HG03103 (cell line): Measurements from ENCODE around the gene REXO1.
"Not testable (repeated sequence)": the region's sequence is repeated elsewhere in the genome, so short reads cannot be mapped to it uniquely, and the experiment has no call there.

Source experiments
- ATAC-seq: cut with Tn5 transposase; IDR thresholded peaks from one replicate; pipeline ENCODE4 v1.9.1; 2021; ENCODE audit warnings: low read depth; ENCODE audit not compliant: unreplicated experiment

The REXO1 gene

DNA sequence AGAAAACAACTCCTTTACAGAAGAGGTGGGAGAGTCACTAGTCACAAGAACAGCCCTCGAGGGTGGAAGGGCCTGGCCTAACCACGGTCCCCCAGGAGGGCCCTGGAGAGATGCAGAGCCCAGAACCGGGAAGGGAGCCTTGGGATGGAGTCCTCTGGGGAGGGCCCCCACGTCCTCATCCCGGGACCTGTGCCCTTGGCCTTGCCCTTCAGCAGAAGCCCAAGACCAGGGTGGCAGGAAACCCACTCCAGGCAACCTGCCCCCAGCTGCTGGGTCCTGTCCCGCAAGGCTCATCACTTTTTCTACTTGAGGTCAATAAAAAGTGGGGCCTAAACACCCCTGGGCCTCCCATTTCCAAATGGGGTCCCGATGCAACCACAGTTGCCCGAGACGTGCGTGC is 33.9 kb downstream of the REXO1 start:
- no peak for ATAC-seq

DNA sequence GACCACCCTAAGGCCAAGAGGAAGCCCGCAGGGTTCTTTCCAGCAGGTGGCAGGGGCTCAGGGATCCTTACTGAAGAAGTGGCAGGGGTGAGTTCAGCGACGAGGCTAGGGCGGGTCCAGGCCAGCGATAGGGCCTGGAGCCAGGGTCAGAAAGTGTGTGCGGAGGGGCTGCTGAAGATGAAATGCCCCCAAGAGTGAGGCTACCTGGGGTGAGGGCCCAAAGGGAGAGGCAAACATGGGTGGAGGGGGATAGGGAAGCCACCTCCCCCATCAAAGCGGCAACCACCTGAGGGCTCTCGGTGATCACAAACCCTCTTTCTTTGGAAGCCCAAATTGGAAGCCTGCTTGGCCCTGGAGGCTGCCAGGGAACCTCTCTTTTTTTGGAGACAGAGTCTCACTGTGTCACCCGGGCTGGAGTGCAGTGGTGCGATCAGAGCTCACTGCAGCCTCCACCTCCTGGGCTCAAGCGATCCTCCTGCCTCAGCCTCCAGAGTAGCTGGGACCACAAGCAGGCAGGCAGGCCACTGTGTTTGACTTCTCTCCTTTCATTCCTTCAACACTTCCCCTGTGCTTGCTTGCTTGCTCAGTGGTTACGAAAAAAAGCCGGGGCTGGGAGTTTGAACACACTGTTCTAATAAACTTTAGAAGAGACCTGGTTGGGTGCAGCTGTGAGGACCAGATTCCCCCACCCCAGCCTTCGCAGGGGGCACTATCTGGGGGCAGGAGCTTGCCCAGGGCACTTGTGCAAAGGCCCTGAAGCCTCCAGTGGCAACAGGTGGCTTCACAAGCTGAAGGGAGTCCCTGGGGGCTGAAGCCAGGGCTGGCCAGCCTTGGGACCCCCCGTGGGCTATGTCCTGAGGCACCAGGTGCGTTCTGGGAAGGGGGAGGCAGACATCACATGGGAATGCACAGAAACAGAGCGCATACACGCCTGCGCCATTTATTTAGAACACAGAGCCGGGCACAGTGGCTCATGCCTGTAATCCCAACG is 34.8 kb downstream of the REXO1 start:
- ATAC-seq = no peak

DNA sequence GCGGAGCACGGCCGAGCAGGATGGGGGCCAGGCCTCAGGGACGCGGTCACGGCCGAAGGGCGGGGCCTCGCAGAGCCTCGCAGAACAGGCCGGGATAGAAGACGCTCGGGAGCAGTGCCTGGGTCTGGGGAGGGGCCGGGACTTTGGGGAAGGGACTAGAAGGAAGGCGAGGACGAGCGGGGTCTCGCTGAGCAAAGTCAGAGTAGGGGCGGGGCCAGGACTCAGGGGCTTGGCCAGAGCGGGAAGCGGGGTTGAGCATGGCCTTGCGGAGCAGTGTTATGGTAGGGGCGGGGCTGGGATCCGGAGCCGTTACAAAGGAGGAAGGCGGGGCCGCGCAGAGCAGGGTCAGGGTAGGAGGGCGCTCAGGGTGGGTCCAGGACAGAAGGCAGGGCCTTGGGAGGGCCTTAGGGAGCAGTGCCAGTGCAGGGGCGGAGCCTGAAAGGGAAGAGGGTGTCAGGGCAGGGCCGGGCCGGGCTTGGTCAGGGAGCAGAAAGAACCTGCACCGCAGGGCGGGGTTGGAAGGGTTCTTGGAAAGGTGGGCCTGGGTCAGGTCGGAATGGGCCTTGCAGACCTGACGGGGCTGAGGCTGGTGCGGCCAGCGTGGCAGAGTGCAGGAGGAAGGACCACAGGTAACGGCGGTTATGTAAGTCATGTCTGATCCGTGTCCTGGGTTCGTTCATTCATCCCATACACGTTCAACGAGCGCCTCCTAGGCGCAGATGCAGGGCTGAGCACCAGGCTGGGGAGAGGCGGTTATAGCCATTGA is 35.7 kb downstream of the REXO1 start:
- peak; percentile 66 for ATAC-seq

DNA sequence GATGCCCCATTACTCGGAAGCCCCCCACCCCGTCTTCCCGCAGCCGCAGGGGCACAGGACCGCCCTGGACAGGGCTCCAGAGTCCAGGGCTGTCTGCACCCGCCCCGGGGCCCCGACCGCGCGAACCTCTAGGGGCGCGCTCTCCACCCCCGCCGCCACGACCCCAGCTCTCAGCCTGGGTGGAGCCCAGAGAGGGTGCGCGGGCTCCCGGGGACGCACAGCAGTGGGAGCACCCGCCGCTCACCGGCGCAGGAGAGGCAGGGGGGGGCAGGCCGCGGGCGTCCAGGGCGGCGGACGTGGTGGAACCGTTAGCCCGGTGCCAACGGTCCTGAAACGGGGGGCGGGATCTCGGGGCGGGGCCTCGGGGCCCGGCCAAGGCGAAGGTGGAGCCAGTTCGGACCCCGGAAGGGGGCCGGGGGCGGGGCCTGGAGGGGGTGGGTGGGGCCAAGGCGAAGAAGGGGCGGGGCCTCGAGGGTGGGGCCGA is 36.3 kb downstream of the REXO1 start, which contains the start of gene ATP8B3:
TSS of gene ATP8B3 (minus strand) at position 335 of the 484 bp plus-strand sequence. CDS start 540 bp downstream, outside the sequence.
- ATAC-seq = peak; percentile 21

DNA sequence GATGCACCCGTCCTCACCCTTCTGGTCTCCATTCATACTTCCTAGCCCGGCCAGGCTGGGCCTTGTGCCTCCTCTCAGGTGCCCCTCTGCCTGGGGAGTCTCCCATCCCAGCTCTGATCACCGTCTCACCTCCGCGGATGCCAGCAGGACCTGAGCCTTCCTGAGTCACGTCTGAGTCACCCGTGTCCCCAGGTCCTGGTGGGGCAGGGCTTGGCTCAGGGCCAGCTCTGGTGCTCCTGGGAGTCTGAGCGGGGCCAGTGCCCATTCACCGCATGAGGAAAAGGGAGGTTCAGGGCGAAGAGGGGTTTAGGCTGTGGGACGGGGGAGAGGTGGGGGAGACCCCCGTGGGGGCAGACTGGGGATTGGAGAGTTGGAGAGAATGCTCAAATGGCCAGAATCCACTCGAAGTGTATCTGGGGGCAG is 36.8 kb downstream of the REXO1 start:
- no peak for ATAC-seq

DNA sequence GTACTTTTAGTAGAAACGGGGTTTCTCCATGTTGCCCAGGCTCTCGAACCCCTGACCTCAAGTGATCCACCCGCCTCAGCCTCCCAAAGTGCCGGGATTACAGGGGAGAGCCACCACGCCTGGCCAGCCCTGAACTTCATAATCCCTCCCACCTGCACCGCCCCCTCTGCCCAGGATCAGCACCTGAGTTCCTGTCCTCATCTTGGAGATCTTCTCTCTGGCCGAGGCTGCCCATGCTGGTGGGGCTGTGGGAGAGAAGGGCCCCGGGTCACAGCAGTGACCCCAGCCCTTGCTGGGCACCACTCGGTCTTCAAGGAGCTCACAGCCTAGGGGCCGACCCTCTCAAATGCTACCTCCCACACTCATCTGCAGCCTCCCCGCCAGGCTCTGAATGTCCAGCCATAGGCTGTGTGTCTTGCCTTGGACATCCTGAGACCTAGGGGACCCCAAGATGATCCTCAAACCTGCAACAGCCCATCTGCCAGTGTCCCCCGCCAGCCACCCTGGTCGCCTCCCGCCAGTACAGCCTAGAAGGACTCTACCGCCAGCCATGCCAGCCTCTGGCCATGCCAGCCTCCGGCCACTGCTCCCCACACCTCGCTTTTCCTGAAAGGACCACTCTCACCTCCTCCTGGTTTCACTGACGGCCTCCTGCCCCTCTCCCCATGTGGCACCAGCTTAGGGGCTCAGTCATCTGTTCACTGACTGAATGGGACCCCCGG is 37.7 kb downstream of the REXO1 start:
- ATAC-seq = no peak

DNA sequence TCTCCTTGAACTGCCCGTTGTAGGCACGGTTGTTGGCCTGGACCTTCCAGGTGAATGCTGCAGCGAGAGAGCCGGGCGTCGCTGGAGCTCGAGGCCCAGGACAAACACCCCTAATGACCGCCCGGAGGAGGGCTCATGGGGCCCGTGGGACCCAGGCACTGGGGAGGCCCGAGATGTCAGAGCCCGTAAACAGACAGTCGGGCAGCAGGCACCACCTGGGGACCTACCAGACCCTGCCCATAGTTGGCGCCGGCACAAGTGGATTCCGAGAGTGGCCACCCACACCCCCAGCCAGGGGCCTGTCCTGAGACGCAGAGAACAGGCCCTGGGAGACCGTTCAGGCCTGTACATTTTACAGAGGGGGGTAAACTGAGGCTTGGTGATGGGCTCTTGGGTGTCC is 38.6 kb downstream of the REXO1 start:
- ATAC-seq = no peak

DNA sequence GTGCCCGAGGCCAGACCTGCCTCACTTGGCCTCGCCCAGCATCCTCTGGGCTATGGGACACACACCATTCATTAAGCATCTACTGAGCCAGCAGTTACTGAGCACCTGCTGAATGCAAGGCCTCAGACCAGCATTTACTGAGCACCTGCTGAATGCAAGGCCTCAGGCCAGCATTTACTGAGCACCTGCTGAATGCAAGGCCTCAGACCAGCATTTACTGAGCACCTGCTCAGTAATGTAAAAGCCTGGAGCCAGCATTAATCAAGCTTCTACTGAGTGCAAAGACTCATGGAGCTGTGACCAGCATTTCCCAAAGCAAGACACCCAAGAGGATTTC is 39.9 kb downstream of the REXO1 start:
- no peak for ATAC-seq

DNA sequence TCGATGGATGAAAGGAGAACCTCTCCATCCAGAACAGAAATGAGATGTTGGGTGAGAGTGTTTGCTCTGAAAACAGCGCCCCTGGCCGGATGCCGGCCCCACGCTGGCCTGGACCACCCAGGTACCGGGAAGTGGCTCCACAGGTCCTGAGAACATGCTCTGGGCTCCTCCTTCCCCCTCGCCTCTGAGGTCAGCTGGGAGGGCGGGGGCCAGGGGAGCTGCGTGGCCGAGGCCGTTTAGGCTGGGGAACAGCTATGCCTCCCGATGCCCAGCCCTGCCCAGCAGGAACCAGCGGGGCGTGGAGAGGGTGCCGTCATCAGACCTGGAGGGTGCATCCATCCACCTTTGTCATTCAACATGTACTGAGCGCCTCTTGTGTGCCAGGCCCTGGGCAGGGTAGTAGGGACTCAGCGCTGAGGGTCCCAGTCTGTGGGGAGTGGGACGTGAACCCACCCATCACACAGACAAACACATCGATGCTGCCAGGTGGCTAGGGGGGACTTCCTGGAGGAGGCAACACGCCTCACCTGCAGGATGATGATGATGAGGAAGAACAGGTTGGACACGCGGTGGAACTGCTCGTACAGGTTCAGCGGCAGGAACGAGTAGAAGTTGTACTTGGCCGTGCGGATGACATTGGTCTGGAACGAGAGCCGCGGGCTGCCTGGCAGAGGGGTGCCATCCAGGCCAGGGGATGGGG is 40.4 kb downstream of the REXO1 start:
- no peak for ATAC-seq

DNA sequence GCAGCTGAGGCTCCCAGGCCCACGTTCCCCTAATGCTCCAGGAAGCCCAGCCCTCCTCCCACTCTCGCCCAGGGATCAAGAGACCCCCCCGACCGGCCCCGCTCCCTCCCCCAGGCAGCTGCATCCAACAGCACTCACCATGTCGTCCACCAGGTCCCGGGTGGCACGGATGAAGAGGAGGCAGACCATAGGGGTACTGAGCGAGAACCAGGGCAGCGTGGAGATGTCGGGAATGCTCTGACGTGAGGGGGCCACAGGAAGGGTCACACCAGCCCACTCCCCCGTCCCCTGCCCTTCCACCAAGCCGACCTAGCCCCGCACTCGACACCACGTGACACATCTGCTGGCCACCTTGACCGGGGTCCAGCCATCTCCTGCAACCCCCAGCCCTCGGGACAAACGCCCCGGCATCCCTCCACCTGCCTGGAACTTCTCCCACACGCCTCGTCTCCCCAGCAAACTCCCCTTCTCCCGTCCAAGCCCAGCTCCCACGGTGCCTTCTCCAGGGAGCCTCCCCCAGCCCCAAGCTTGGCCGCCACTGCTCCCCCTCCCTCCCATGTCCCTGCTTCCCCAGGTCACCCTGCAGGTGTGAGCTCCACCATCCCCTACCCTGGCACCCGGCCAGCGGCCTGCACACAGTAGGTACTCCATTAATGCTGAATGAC is 41.1 kb downstream of the REXO1 start:
- no peak for ATAC-seq

DNA sequence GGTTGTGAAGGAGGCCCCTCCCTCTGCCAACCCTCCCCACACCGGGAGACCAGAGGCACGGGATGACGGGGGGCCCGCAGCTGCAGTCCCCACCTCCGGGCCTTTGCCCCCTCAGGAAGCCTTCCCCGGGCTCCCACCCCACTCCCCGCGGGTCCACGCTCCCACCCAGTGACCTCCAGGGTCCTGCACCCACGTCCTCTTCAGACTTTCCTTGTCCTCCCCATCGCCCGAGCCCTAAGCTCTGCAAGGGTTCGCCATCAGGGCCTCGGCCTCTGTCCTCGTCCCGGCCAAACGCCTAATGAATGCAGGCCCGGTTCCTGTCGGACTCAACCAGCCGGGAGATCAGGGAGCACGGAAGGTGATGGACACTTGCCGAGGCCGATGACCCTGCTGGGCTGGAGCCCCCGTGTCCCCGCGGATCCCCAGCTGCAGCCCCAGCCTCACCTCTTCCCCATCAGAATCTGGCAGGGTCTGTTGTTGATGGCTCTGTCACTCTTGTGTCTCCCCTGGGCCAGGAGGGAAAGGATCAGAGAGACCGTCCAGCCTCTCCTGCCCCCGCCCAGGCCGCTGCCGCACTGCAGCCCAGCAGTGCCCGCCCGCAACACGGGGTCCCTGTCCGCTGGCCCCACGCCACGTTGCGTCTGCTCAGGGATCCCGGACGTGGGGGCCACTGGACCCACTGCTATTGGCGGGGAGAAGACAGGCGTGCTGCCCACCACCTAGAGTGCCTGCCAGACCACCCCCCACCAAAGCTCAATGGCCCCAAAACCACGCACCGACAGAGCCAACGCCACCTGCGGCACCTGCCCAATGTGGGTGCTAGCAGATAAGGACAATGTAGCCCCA is 41.9 kb downstream of the REXO1 start:
- no peak for ATAC-seq

DNA sequence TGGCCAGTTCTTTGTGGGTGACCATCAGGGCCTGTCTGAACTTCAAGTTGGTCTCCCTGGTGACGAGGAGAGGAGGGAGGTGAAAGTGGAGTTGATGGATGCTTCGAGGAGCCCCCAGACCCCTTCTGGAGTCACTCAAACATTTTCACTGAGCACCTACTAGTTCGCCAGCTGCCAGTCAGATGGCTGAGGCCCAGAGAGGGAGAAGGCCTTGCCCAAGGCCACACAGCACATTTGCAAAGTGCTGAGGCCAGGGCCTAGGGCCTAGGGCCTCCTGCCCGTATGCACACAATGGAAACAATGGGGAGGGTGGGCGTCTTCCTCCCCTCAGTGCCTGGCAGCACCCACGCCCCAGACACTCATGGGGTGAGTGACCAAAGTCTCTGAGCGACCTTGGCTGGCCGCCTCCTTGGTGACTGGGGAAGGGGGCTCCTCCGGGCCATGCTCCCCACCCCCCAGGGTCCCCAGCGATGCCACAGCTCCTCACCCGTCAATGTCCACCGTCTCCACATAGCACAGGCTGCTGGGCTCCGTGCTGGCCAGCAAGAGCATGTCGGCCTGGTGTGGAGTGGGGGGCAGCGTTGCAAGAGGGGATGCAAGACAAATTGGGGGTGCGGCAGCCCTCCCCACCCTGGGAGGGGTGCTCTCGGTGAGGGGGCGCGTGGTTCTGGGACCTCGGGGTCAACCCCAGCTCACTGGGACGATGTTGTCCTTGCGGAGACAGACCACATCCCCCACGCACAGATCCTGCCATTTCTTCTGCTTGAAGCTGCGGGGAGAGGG is 42.7 kb downstream of the REXO1 start:
- no peak for ATAC-seq

DNA sequence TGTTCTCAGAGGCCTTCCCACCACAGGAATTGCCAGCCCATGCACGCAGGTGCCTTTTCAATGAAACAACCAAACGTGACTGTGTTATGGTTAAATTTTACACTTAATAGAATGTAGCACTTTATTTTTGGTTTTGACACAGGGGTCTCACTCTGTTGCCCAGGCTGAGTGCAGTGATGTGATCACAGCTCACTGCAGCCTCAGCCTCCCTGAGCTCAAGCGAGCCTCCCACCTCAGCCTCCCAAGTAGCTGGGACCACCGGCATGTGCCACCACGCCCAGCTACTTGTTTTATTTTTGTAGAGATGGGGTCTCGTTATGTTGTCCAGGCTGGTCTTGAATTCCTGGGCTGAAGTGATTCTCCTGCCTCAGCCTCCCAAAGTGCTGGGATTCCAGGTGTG is 43.4 kb downstream of the REXO1 start:
- ATAC-seq = no peak

DNA sequence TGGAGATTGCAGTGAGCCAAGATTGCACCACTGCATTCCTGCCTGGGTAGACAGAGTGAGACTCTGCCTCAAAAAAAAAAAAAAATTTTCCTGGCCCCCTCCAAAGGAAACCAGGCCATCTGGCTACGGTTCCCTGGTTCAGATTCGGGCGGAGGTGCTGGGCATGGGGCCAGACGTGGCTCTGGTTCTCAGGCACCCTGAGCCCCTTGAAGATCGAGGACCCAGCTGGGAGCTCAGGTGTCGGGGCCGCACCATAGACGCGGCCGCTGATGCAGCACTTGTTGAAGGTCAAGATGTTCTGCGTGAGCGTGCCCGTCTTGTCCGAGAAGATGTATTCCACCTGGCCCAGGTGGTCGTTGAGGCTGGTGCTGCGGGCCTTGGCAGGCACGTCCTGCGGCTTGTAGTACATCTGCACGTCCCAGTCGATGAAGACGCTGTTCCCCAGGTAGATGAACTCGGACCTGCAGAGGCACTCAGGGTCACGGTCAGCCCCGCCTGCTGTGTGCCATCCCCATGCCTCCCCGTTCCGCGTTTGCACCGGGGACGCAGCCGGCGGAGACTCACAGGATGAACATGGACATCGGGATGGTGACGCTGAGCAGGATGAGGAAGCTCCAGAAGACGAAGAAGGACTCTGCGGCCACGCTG is 48.5 kb downstream of the REXO1 start:
- ATAC-seq = no peak

DNA sequence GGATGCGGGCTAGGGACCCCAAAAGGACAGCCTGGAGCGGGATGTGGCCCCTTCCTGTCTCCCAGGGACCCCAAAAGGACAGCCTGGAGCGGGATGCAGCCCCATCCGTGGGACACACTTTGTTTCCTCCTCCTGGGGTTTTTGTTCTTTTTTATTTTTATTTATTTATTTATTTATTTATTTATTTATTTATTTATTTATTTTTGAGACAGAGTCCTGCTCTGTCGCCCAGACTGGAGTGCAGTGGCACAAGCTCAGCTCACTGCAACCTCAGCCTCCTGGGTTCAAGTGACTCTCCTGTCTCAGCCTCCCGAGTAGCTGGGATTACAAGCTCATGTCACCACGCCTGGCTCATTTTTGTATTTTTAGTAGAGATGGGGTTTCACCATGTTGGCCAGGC is 51.0 kb downstream of the REXO1 start:
- not testable (repeated sequence) for ATAC-seq

DNA sequence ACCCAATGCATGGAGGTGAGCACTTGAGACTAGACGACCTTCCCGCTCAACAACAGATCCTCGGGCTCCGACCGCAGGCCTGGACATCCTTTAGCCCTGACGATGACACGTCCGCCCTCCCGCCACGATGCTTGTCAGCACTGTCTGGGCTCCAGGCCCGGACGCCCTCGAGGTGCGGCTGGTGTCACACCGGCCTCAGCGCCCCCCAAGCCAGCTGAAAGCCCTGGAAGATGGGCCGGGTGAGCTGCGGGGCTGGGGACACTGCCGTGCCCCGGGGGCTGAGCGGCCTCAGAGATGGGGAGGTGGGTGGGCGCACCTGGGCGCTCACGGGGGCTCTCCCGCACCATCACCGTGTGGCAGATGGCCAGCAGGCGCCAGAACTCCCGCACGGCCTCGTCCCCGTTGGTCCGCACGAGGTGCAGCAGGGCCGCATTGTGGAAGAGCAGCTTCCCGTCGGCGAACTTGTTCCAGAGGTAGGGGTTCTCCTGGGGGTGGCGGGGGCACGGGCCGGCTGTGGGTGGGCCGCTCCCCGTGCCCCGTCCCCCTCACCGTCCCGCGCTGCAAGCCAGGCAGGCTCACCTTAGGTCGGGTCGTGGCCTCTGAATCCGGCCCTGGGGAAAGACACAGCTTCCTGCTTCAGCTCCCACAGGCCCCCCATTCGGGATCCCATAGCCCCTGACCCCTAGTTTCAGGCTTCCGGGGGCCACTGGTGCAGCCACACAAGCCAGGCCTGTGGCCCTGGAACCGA is 51.7 kb downstream of the REXO1 start:
- ATAC-seq = no peak
